Measurements from ENCODE around the gene HYCC1.
"Not testable (repeated sequence)": the region's sequence is repeated elsewhere in the genome, so short reads cannot be mapped to it uniquely, and the experiment has no call there.

The HYCC1 gene

GRCh38 chr7:23013715-23014649, at the start of gene HYCC1:
Gene HYCC1, minus strand, starts transcription at chr7:23014130. Its CDS starts 23,019 bp downstream, at chr7:22991111.
- DNase-seq = peak; percentile 97 to 100 (median 99)

- no peak for DNase-seq
Observed at GRCh38 chr7:23062452-23062851, 48.5 kb upstream of the HYCC1 start.

GRCh38 chr7:23061327-23061726, 47.4 kb upstream of the HYCC1 start:
- no peak for DNase-seq

- DNase-seq = no peak
Observed at GRCh38 chr7:23058408-23059096, 44.6 kb upstream of the HYCC1 start.

GRCh38 chr7:23055582-23056178, 41.8 kb upstream of the HYCC1 start:
- peak; percentile 42 to 85 (median 42) for DNase-seq

GRCh38 chr7:23051124-23051485, 37.2 kb upstream of the HYCC1 start:
- DNase-seq = not testable (repeated sequence)

DNA sequence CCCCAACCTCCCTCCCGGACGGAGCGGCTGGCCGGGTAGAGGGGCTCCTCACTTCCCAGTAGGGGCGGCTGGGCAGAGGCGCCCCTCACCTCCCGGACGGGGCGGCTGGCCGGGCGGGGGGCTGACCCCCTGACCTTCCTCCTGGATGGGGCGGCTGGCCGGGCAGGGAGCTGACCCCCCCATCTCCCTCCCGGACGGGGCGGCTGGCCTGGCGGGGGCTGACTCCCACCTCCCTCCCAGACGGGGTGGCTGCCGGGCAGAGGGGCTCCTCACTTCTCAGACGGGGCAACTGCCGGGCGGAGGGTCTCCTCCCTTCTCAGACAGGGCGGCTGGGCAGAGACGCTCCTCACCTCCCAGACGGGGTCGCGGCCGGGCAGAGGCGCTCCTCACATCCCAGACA, 32.4 kb upstream of the HYCC1 start:
- not testable (repeated sequence) for DNase-seq

DNA sequence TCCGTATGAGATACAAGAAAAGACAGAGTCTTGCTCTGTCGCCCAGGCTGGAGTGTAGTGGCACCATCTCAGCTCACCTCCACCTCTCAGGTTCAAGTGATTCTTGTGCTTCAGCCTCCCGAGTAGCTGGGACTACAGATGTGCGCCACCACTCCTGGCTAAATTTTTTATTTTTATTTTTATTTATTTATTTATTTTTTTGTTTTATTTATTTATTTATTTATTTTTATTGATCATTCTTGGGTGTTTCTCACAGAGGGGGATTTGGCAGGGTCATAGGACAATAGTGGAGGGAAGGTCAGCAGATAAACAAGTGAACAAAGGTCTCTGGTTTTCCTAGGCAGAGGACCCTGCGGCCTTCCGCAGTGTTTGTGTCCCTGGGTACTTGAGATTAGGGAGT, 31.2 kb upstream of the HYCC1 start:
- not testable (repeated sequence) for DNase-seq

- peak in 1 of 3 experiments; percentile 46 for DNase-seq
Observed at GRCh38 chr7:23044581-23044980, 30.7 kb upstream of the HYCC1 start.

DNA sequence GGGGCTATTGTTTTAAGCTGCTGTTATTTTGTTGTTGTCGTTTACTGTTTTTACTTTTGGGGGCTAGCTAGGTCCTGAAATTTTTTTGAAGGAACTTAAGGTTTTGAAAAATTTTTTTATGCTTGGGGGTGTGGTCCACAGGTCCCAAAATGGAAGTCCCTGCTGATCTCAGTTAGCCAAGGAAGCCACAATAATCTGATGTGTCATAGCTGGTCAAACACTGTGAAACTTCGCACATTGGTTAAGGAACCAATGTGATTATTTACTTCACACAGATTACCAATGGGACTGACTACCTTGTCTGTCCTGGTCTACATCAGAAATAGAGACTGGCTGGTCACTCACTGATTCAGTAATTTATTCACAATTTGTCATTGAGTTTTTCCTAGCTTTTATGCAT, 29.5 kb upstream of the HYCC1 start:
- no peak for DNase-seq

DNA sequence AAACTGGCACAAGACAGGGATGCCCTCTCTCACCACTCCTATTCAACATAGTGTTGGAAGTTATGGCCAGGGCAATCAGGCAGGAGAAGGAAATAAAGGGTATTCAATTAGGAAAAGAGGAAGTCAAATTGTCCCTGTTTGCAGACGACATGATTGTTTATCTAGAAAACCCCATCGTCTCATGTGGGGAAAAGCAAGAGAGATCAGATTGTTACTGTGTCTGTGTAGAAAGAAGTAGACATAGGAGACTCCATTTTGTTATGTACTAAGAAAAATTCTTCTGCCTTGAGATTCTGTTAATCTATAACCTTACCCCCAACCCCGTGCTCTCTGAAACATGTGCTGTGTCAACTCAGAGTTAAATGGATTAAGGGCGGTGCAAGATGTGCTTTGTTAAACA, 25.7 kb upstream of the HYCC1 start:
- not testable (repeated sequence) for DNase-seq

DNA sequence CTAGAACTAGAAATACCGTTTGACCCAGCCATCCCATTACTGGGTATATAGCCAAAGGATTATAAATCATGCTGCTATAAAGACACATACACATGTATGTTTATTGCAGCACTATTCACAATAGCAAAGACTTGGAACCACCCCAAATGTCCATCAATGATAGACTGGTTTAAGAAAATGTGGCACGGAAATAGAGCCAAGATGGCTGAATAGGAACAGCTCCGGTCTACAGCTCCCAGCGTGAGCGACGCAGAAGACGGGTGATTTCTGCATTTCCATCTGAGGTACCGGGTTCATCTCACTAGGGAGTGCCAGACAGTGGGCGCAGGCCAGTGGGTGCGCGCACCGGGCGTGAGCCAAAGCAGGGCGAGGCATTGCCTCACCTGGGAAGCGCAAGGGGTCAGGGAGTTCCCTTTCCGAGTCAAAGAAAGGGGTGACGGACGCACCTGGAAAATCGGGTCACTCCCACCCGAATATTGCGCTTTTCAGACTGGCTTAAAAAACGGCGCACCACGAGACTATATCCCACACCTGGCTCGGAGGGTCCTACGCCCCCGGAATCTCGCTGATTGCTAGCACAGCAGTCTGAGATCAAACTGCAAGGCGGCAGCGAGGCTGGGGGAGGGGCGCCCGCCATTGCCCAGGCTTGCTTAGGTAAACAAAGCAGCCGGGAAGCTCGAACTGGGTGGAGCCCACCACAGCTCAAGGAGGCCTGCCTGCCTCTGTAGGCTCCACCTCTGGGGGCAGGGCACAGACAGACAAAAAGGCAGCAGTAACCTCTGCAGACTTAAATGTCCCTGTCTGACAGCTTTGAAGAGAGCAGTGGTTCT, 21.8 kb upstream of the HYCC1 start:
- peak in 2 of 3 experiments; percentile 17 to 54 for DNase-seq

DNA sequence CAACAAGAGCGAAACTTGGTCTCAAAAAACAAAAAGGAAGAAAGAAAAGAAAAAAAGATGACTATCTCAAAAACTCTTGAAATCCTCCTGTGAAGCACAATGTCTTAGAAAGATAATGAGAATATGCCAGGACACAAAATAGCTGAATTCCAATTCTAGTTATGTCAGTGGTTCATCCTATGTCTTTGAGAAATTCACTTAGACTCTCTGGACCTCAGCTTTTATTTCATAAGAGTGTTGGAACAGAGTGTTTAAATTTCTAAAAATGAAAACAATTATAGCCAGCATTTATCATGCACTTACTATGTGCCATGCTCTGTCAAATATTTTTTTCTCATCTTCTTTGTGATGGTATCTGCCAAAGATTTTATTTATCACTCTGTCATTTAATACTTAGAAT, 13.3 kb upstream of the HYCC1 start:
- DNase-seq = no peak

DNA sequence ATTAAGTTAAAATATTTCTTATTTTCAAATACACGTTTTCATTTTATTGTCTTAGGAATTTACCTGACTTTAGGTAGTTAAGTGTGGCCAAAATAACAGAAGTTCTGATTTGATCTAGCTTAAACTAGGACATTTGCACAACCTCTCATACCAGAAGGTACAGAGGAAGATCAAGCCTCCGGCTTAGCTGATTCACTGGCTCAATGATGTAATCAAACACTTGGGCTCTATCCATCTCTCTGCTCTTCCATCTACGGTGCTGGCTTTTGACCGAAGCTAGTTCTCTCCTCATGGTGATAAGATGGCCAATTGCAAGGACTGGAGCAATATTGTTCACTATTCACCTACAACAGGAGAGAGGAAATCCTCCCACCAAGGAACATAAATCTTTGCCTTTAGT, 12.2 kb upstream of the HYCC1 start:
- no peak for DNase-seq

DNA sequence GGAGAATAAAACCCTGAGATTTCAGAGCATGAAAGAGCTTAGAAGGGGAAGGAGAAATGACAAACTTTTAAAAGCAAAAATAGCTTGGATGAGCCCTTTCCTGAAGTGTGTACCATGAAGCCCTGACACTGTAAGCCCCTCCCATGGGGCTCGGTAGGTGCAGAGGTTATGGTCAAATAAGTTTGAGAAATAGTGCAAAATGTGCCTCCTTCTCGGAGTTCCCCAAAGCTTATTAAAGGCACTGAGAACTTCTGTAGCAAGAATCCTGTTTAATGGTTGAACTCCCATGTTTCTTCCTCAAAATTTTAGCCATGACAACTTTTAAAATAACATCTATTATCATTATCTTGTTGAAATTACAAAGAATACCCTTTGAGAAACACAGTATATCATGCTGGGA, 10.5 kb upstream of the HYCC1 start:
- no peak for DNase-seq

DNA sequence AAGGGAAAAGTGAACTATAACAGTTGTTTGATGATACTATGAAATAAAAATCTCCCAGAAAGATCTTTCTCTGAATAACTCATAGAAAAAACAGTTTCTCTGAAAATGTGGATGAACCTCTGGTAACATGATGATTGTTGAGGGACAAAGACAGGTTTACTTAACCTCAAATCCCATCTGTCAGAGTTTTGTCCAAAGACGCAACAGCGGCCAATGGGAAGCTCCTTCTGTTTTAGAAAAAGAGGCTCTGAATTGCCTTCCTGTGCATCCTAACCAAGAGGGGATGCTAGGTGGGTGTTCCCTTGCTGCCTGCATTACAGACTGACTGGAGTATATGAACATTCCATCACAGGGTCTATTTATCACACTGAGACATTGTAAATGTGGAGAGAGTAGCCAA, 8.9 kb upstream of the HYCC1 start:
- no peak for DNase-seq

DNA sequence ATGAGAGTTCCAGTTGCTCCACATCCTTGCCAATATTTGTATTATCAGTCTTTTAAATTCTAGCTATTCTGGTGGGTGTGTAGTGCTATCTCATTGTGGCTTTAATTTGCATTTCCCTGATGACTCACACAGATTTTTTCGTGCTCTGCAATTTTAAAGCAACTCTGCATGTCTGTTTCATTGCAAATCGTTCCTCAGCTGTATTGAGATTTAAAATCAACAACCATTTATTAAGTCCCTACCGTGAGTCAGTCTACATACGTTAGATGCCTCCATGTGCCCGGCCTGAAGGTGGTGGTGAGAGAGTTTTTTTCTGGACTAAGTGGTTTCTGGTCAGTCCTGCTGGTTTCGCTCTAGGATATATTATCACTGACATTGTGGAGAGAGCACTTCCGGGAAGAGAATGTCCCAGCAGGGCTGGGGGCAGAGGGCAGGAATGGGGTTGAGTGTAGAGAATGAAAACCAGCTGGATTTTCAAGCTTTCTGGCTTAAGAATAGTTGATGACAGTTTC, 8.4 kb upstream of the HYCC1 start:
- DNase-seq = no peak

- DNase-seq = no peak
Observed at GRCh38 chr7:23021596-23021995, 7.7 kb upstream of the HYCC1 start.

- no peak for DNase-seq
Observed at GRCh38 chr7:23020742-23021401, 6.9 kb upstream of the HYCC1 start.

- peak in 2 of 3 experiments; percentile 4 to 24 for DNase-seq
Observed at GRCh38 chr7:23018750-23019149, 4.8 kb upstream of the HYCC1 start.

DNA sequence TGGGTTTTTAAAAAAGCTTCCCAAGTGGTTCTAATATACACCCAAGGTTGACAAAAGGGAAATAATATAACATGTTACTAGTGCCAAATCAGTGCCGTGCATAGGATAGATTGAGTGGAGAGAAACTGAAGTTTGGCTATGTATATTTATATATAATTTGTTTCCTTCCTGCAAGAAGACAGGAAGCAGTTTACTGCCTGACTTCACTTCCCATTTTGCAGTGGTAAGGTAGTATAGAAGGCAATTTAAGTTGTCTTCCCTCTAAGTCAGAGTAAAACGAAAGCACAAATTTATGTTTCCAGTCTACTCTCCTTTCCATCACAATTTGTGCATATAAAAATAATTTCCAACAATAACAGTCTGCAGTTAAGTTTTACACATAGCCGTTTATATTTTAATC, 3.4 kb upstream of the HYCC1 start:
- DNase-seq = no peak
